Activated CD4-positive, alpha-beta T cell treated with anti-CD3 and anti-CD28 coated beads, Interleukin-2, amount 50 U/mL, for 1 hour (primary cell): ENCODE measurements around the gene TFPT.
A peak's percentile ranks its signal among the peaks of the same experiment; 100 is the strongest.

ENCODE experiments used
- DNase-seq: peaks from one replicate; pipeline ENCODE4 v3.0.0-alpha.2; 2020

TFPT gene, protein sequence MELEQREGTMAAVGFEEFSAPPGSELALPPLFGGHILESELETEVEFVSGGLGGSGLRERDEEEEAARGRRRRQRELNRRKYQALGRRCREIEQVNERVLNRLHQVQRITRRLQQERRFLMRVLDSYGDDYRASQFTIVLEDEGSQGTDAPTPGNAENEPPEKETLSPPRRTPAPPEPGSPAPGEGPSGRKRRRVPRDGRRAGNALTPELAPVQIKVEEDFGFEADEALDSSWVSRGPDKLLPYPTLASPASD

DNA sequence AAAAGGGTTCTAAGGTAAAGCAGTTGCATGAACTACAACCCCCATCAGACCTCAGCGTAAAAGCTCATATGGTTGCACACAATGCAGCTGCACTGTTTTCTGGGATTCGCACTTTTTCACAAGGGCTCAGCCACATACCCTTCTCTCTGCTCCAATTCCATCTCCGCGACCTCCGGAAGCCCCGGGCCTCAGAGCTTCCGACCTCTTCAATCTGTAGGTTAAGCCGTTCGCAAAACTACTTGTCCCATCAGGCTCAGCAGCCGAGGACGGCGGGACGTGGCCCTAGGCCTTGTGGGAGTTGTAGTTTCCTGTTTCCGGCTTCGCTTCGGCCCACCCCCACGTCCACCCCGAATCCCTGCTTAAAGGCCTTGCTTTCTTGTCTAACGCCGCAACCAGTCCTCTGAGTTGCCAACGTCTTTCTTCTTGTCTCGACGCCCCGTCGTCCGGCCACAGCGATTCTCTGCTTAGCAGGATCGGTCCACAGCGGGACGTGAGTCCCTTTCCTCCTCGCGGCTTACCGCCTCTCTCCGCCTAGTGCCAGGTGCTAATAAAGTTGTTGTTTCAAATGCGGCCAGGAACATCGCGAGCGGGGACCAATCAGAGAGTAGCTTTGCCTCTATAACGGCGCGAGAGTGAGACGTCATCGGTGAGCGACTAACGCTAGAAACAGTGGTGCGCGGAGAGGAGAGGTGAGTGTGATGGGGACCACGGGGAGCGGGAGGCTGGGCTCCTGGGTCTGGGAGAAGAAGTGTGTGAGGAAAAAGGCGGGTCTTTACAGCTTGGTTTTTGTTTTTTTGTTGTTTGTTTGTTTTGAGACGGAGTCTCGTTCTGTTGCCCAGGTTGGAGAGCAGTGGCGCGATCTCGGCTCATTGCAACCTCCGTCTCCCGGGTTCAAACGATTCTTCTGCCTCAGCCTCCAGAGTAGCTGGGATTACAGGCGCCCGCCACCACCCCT, at the start of gene TFPT, which contains the start of gene PRPF31:
TSS of gene TFPT (minus strand) at position 549 of the 955 bp plus-strand sequence. CDS start at position 161, 388 bp downstream.
TSS of gene PRPF31 (plus strand) at position 646 of the 955 bp plus-strand sequence. CDS start 2,525 bp downstream, outside the sequence.
- peak; percentile 98 for DNase-seq

DNA sequence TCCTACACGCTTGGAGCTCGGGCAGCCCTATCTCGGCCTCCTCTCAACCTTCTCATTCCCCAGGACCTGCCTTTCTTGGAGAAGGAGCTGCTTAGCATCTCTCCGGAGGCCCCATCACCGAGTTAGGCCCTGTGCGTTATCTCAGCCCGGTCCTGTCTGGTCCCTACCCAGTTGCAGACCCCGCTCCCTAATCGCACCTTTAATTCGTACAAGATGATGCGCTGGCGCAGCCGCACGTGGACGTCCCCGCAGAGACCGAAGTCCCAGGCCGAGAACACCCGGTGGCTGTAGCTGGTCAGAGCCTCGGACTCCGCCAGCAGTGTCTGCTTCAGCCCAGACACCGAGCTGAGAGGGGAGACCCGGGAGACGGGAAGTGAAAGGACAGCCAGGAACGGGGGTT, 49.8 kb upstream of the TFPT start:
- no peak for DNase-seq

DNA sequence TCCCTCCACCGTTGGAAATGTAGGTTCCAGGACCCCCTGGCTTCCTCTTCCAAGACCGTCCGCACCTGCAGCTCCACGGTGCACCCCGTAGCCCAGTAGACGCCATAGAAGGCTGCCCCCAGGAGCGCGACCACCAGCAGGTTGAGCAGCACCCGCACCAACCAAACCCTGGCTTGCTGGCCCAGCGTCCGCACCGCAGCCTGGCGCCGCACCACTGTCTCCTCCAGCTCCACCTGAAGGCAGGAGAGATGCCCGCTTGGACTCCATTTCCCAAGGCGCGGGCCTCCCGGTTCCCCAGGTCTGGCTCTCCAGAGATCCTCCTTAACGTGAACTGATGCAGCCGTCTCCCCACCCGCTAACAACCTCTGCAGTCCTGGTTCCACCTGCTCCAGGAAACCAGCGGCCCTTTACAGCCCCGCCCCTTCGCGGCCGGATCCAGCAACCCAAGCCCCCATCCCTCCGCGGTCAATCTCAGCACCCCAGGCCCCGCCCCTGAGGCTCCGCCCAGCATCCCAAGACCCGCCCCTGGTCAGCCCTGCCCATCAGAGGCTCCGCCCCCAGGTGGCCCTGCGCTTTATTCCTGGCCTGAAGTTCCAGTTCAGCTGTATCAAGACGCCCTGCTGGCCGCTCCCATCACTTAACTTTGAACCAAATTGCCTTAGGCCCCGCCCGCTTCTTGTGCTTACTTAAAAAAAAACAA, 49.1 kb upstream of the TFPT start:
- DNase-seq: peak; percentile 51

DNA sequence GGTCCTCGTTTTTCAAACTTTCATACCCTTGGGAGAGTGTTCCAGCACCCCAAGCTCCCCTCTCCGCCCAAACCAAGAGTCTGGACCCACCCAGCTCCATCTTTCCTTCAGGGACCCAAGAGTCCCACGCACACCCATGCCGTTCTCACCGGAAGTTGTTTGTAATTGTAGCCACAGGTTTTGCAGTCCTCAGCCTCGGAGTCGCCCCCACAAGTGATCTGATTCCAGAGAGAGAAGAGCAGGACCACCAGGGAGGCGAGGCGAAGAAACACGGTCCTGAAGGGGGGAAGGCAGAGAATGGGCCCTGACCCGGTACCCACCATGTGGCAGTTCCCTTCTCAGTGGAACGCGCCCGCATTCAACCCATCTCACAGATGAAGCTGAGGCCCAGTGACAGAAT, 47.4 kb upstream of the TFPT start:
- no peak for DNase-seq

DNA sequence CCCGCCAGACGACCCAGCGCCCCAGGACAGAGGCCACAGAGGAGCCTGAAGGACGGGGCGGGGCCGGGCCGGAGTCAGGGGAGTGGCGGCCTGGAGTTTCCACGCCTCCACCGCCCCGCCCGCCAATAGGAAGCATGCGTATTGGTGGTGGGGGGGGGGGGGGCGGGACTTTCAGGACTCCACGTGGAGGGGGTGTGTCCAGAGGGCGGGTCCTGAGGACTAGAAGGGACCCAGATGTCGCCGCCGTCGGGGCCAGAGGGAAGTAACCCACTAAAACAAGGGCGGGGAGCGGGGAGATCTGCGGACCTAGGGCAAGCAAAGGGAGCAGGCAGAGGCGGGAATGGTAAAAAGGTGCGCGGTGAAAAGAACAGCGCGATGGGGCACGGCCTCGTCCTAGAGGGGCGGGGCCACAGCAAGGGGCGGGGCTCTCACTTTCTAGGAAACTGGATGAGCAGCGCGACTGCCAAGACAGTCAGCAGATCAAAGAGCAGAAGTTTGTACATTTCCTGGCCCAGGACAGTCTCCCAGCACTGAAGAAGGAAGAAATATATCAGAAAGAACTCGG, 46.9 kb upstream of the TFPT start:
- peak; percentile 80 for DNase-seq

DNA sequence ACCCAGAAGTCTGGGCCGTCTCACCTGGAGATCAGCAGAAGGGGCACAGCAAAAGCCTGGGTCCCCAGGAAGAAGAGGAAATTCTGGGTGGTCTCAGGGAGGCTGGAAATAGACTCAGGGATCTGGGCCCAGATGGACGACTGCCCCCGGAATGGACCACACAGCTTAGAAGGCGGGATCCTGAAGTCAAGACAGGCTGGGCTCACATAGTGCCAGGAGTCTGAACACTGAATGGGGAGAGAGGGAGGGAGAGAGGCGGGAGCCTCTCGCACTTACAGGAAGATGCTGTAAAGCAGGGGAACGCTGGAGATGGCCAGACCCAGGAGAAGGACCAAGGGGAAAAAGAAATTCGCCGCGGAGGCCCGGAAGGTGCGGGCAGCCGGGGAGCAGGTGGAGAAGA, 45.4 kb upstream of the TFPT start:
- DNase-seq: no peak

DNA sequence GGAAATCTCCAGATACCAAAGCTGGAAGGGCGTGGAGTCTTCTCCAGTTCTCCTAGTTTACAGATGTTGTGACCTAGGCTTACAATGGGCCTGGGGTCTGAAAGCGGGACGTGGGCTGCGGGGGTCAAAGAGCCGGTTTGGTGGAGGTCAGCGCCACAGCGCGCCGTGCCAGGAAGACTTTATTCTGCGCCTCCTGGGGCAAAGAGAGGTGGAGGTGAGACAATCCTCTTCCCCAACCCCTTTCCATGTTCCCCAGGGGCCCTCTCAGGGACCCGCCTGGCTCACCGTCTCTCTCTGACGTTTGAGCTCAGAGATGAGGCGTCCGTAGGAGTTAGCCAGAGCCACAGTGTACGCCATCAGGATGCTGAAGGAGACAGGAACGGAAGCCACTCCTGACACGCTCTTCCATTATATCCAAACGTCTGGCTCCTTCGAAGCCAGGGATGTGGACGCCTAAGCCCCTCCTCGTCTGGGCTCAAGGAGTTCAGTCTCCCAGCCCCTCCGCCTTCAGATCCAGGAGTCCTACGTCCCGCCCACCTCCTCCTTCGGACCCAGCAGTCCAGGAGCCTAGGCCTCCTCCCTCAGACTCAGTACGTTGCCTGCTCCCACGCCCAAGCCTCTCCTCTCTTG, 44.8 kb upstream of the TFPT start:
- DNase-seq: no peak

DNA sequence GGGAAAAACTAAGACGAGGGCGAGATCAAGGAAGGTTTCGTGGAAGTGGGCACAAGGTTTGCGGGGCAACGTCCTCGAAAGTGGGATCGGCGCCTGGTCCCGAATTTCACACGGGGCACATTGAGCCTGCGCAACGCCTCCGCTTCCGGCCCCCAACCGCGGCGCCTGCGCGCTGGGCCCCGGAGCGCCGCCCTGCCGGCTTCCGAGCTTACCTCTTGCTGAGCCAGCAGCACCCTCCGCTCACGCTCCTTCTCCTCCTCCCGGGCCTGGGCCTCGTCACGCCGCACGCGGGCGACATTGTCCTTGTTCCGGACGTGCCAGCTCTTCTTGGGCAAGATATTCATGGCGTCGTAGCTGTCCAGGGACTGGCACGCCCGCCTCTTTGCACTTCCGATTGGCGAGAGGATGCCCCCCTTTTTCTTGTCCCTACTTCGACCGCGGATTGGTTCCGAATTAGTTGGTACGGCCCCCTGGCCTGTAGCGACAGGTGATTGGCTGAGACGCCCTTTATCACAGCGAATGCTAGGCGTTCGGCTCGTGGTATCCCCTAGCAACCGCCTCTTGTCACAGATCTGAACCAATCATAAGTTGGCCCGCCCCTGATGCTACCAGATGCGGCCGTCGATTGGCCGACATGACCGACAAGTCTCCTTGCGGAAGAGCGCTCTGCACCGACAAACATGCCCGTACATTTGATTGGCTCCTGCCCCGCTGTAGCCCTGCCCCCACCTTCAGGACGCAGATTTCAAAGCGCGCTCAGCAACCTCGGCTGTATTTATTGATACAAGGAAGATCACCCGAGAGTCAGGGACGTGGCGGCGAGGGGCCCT, 44.1 kb upstream of the TFPT start, which contains the start of gene LENG1:
TSS of gene LENG1 (minus strand) at position 370 of the 830 bp plus-strand sequence. CDS start at position 344, 26 bp downstream.
- peak; percentile 97 for DNase-seq

DNA sequence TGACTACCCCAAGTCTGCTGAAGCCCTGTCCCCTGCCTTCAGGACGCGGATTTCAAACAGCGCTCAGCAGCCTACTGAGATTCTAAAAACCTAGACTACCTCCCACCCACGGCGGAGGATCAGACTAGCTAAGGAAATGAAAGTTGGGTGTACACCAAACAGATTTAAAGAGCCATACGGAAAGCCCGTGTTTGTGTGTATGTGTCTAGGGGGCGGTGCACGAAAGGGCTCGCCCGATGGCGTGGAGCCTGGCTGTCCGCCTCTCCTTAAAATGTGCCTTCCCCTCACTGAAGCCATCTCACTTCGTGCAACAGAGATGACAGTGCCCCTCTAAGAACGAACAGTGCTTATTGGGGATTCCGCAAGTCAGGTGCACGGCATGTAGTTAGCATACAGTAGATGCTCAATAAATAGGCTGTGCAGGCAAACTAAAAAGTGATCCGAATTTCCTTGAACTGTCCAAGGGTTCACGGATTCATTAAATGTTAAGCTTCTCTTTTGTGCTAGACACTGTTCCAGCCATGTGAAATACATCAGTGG, 43.4 kb upstream of the TFPT start:
- DNase-seq: no peak

DNA sequence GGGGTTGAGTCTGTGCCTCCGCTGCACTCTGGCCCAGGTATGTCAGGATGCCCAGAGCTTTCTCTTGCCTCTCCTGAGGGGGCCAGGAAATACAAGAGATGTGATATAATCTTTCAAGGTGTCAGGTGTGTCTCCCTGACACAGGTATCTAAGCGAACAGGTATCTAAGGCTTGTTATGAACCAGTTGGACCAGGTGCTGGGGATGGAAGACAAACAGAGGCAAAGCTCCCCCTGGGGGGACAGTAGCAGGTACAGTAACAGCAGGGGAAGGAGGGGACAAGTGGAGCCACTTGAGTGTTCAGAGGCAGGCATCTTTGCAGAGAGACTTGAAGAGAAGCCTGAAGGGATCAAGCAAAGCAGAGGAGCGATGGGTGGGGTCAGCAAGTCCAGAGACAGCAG, 41.5 kb upstream of the TFPT start:
- DNase-seq: no peak

DNA sequence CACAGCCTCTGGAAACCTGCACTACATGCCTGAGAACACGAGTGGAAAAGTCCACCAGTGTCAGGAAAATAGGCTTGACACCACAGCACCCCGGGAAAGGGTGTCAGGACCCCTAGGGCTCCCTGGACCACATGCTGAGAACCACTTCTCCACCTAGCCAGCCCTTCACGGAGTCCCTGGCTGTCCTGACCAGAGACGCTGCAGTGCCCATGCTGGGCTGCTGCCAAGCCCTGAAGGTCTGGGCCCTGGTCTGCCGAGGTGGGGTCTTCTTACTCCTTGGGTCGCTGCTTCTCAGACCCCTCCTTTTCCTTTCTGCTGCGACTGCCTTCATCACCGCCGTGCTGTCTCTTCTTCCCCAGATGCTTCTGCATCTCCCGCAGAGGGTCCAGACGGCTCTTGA, 41.0 kb upstream of the TFPT start:
- DNase-seq: no peak

DNA sequence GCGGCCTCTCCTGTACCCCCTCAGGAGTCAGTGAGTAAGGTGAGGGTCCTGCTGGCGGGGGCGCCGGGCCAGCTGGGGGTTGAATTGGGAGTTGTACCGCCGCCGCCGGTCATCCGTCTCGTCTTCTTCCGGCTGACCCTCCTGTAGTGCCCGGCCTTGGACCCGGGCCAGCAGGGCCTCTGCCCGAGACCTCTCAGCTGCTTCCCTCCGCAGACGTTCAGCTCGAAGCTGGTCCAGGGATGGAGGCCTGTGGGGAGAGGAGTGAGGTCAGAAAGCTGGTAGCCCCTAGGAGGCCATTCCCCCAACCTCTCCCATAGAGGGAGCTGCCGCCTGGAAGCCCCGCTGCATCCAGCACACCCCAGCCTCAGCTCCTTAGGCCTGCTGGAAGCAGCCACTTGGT, 40.2 kb upstream of the TFPT start:
- DNase-seq: no peak

DNA sequence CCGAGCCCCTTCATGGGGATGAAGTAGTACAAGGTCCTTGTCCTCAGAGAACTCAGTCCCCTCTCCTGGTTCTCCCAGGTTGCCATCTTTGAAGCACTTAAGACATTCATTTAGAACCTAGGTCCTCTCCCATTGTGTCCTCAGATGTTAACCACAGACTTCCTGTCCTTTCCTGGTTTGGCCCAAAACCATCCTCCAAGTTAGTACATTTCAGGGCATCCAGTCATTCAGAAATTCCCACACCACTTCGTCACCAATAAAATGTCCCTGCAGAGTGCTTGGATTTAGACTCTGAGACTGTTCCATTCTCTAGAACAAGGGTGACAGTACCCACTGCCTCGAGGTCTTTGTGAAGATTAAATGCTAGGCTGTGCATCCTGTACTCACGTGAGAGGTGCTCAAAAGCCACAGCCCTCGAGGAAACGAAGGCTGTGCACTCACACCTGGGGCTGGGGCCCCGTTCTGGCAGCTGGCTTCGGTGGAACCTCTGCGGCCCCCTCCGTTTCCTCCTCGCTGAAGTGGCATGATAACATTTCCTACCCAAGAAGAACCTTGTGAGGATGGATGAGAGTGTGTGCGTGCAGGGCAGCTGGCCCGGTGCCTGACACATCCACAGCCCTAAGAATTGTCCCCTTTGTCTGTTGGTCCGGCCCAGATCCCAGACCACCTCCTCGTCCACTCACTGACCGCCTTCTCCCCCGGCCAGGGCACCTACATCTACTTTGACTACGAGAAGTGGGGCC, 39.3 kb upstream of the TFPT start:
- peak; percentile 34 for DNase-seq

DNA sequence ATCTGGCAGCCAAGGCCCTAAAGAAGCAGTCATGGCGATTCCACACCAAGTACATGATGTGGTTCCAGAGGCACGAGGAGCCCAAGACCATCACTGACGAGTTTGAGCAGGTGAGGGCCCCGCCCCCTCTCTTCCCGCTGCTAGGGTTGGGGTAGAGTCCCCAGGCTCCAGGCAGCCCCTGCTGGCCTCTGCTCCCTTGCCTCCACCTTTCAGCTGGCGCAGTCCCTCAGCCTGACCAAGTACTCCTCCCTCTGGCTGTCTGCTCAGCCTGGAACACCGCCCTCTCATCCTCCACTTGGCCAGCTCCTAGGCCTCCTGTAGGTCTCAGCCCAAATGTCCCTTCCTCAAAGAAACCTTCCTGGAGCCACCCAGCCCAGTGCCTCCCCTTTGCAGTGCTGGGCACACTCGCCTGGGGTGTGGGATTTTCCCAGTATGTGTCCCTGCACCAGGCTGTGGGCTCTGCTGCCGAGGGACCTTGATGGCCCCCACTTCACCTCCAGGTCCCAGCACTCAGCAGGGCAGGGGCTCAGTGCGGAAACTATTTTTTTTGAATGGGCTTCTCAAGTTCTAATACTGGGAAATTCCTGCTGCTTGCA, 38.4 kb upstream of the TFPT start:
- DNase-seq: no peak

DNA sequence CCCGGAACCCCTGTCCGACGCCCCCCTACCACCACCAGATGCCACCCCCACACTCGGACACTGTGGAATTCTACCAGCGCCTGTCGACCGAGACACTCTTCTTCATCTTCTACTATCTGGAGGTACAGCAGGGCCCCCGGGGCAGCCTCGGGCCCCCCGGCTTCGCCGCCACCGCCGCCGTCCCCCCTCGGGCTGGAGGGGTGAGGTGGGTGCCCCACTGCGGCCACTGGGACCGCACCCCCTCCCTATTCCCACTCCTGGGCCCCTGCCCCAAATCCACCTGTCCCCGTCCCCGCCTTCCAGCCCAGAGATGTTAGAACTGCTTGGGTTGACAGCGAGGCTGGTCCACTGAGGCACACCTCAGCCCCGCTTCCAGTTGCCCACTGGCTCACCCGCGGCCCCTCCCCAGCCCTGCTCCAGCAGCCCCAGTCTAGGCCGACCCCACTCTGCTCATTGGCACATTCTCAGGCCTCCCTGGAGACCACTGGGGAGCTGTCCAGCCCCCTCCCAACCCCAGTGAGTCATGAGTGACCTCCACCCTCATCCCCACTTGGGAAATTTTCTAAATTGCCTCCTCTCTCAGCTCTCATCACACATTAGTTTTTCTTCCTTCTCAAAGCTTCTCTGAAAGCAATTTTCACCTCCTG, 37.5 kb upstream of the TFPT start:
- no peak for DNase-seq

DNA sequence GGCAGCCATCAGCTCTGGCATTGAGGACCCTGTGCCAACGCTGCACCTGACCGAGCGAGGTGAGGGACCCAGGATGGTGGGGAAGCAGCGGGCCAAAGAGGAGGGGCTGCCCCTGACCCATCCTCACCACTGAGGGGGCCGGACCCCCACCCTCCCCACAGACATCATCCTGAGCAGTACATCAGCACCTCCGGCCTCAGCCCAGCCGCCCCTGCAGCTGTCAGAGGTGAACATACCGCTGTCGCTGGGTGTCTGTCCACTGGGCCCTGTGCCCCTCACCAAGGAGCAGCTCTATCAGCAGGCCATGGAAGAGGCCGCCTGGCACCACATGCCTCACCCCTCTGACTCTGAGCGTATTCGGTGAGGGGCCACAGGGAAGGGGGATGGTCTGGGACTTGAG, 36.8 kb upstream of the TFPT start:
- DNase-seq: no peak

DNA sequence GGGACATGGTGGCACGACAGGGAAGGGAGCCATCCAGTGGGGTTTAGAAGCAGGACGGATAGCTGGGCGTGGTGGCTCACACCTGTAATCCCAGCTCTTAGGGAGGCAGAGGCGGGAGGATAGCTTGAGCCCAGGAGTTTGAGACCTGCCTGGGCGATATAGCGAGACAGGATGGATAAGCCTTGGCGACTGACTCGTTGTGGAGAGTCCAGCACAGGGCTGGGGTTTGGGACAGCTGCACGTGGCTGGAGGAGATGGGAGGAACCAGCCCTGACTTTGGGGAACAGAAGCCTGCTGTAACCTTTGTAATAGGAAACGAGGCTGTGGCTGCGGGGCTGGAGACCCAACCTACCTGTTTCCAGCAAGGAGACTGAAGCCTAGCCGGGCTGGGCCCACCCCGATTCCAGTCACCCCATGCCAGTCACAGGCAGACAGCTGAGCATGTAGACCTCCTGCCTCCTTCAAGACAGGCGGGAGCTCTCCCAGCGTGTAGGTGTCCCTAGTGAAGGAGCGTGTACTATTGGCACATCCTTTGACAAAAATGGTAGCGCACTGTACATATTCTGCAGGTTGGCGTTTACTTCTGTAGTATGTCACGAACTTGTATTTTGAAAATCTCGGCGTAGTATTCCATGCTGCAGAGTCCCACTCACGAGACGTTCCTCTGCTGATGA, 36.0 kb upstream of the TFPT start:
- no peak for DNase-seq

DNA sequence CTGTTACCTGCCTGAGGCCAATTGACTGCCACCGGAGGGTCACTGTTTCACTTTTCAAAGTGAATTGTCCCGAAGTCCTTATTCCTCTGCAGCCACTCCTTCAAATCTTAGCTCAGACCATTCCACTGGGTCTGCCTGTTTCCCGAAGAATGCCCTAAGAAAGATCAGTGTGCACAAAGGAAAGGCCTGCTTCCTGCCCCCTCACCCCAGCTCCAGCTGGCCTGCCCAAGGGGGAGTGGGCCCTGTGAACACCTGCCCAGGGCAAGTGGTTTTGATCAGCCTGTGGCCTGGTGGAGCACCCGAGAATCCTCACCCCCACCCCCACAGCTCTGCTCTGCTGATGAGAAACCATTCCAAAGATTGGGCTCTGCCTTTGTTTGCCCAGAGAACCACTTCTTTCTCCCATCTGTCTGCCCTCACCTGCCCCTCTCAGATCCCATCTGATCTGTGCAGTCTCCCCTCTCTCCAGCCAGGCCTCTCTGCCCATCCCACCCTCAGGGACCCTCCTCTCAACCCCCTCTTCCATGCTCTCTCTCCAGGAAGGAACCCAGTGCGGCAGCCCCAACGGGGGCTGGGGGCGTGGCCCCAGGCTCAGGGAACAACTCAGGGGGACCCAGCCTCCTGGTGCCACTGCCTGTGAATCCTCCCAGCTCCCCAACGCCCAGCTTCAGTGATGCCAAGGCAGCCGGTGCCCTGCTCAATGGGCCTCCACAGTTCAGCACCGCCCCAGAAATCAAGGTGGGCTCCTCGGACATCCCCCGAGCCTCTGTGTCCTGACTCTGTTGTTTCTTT, 33.8 kb upstream of the TFPT start:
- no peak for DNase-seq
